PC-3 (cell line): ENCODE results near the gene DISC1.

Source experiments
- CTCF ChIP-seq: fragments of 300-600 bp; sonication (generic); conservative IDR thresholded peaks from 2 replicates; pipeline ENCODE4 v1.5.1; 2017; ENCODE audit warnings: antibody characterized with exemption, low read depth, mild to moderate bottlenecking, low read length
- EZH2 ChIP-seq: fragments of 300-600 bp; sonication (generic); IDR thresholded peaks from one replicate; pipeline ENCODE4 v1.6.1; 2017; ENCODE audit warnings: antibody characterized with exemption, mild to moderate bottlenecking, low read length; ENCODE audit not compliant: unreplicated experiment

GRCh38 chr1:231986631-231987336 is 360.2 kb downstream of the DISC1 start:
- TF ChIP-seq CTCF (no peak), EZH2 (no peak)
